Cerebellar cortex (tissue), 1 donor: ENCODE data around the gene CCDC7.
"Not testable (repeated sequence)": the region's sequence is repeated elsewhere in the genome, so short reads cannot be mapped to it uniquely, and the experiment has no call there.

Experiments
- DNase-seq: peaks from one replicate; pipeline ENCODE4 v3.0.0-alpha.2; 2015; ENCODE audit warnings: low spot score

The CCDC7 gene

DNA sequence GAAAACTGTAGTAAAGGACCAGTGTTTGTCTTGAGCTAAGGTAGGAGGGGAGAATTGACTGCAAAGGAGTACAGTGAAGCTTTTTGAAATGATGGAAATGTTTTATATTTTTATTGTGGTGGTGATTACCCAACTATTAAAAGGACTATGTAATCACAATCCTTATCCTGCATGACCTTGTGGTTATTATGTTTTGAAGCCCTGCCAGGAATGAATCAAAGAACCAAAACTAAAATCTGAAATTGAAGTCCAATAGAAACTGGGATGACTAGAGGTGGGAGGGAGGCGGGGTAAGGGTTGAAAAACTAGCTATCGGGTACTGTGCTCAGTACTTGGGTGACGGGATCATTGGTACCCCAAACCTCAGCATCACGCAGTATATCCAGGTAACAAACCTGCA, 8.2 kb downstream of the CCDC7 start:
- DNase-seq: no peak

DNA sequence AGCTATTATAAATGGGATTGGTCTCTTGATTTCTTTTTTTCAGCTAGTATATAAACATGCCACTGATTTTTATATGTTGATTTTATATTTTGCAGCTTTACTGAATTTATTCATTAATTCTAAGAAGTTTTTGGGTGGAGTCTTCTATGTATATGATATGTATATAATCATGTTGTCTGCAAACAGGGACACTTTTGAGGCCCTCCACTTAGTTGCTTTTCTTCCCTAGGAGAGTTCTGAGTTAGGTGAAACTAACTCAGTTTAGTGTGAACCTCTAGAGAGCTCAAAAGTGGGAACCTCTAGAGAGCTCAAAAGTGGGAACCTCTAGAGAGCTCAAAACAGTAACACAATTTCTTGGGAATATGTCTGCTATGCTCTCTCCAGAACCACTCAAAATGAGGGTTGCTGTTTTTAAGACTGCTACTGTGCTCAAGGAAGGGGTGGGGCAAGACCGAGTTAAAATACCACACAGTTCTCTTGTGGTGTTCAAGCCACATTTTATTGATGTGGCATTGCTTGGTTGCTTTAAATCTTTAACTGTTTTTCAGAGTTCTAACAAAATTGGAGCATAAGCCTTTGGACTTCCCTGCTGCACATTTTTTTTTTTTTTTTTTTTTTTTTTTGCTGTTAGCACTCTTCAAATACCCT, 13.2 kb downstream of the CCDC7 start:
- no peak for DNase-seq

DNA sequence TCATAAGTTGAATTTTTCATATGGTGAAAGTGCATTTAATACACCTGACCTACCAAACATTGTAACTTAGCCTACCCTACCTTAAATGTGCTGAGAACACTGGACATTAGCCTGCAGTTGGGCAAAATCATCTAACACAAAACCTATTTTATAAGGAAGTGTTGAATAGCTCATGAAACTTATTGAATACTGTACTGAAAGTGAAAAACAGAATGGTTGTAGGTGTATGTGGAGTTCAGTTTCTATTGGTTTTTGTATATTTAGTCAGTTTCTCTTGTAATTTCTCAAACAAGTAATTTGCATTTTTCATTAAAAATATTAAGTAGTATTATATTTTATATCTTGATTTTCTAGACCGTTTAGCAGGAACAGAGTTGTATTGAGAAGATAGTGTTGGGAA, 15.3 kb downstream of the CCDC7 start:
- no peak for DNase-seq

DNA sequence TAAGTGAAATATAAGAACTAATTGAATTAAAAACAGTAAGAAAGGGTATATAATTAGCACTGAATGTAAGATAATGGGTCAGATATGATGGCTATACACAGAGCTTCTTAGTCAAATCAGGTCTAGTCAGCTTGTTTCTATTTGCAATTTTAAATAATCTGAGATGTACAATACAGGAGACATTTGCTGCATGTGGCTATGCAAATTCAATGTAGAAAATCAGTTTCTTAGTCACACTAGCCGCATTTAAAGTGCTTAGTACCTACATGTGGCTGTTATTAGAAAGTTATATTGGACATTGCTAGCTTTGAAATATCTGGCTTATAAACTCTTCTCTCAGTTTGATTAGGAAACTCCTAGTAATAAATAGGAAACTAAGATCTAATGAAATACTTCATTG, 25.3 kb downstream of the CCDC7 start:
- no peak for DNase-seq

DNA sequence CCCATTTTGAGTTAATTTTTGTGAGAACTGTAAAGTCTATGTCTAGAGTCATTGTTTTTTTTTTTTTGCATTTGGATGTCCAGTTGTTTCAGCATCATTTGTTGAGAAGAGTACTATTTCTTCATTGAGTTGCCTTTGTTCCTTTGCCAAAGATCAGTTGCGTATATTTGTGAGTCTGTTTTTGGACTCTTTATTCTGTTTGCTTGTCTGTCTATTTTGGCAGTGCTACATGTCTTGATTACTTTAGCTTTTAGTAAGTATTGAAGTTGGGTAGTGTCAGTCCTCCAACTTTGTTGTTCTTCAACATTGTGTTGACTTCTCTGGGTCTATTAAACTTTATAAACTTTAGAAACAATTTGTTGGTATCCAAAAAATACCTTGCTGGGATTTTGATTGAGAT, 31.6 kb downstream of the CCDC7 start:
- no peak for DNase-seq

DNA sequence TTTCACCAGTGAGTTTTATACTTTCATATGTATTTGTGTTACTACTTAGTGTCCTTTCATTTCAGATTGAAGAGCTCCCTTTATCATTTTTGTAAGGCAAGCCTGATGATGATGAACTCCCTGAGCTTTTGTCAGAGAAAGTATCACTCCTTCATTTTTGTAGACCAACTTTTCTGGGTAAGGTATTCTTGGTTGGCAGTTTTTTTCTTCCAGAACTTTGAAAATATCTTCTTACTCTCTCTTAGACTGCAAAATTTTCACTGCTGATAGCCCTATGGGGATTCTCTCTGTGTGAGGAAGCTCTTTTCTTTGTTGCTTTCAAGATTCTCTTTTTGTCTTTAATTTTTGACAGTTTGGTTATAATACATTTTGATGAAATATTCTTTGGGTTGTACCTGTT, 35.7 kb downstream of the CCDC7 start:
- no peak for DNase-seq

DNA sequence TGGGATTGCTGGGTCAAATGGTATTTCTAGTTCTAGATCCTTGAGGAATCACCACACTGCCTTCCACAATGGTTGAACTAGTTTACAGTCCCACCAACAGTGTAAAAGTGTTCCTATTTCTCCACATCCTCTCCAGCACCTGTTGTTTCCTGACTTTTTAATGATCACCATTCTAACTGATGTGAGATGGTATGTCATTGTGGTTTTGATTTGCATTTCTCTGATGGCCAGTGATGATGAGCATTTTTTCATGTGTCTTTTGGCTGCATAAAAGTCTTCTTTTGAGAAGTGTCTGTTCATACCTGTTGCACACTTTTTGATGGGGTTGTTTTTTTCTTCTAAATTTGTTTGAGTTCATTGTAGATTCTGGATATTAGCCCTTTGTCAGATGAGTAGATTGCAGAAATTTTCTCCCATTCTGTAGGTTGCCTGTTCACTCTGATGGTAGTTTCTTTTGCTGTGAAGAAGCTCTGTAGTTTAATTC, 37.1 kb downstream of the CCDC7 start:
- DNase-seq: not testable (repeated sequence)

DNA sequence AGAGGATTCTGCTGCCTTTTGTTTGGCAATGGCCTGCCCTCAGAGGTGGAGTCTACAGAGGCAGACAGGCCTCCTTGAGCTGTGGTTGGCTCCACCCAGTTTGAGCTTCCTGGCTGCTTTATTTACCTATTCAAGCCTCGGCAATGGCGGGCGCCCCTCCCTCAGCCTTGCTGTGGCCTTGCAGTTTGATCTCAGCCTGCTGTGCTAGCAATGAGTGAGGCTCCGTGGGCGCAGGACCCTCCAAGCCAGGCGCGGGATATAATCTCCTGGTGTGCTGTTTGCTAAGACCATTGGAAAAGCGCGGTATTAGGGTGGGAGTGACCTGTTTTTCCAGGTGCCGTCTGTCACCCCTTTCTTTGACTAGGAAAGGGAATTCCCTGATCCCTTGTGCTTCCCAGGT, 42.1 kb downstream of the CCDC7 start:
- DNase-seq: not testable (repeated sequence)

DNA sequence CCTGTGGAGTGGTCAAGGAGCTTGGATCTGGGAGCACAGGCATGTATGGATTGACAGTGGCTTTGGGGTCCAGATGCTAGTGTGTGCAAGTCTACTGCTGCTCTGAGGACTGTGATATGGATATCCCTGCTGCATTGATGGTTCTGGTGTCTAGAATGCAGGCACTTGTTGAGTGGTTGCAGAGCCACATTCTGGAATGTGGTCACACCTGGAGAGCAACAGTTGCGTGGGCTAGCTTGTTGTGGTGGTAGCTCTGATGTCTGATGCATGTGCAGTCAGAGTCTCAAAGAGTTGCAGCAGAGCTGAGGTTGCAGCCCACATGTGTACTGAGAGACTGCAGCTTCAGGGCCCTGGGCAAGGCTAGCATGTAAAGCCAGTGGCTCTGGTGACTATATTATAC, 43.2 kb downstream of the CCDC7 start:
- DNase-seq: no peak

DNA sequence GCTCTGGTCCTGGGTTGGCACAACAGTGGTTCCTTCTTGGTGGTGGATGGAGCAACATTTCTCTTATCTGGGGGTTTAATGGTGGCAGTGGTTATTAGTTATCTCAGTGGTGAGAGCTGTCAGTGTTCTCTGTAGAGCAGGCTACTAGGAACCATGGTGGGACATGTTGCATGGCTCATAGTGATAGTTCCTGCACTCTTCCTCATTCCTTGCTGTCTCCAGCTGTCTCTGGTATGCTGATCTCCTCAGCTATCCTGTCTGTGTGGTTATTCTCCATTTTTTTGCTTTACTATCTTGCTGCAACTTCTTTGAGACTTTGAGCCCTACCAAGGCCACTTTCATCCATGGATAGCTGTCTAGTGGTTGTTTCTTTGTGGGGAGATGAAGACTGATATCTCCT, 44.0 kb downstream of the CCDC7 start:
- DNase-seq: no peak

DNA sequence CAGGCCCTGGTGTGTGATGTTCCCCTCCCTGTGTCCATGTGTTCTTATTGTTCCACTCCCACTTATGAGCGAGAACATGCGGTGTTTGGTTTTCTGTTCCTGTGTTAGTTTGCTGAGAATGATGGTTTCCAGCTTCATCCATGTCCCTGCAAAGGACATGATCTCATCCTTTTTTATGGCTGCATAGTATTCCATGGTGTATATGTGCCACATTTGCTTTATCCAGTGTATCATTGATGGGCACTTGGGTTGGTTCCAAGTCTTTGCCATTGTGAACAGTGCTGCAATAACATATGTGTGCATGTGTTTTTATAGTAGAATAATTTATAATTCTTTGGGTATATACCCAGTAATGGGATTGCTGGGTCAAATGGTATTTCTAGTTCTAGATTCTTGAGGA, 48.6 kb downstream of the CCDC7 start:
- not testable (repeated sequence) for DNase-seq

DNA sequence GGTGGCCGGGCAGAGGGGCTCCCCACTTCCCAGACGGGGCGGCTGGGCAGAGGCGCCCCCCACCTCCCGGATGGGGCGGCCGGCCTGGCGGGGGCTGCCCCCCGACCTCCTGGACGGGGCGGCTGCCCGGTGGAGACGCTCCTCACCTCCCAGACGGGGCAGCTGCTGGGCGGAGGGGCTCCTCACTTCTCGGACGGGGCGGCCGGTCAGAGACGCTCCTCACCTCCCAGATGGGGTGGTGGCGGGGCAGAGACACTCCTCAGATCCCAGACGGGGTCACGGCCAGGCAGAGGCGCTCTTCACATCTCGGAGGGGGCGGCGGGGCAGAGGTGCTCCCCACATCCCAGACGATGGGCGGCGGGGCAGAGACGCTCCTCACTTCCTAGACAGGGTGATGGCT, 54.2 kb downstream of the CCDC7 start:
- not testable (repeated sequence) for DNase-seq

DNA sequence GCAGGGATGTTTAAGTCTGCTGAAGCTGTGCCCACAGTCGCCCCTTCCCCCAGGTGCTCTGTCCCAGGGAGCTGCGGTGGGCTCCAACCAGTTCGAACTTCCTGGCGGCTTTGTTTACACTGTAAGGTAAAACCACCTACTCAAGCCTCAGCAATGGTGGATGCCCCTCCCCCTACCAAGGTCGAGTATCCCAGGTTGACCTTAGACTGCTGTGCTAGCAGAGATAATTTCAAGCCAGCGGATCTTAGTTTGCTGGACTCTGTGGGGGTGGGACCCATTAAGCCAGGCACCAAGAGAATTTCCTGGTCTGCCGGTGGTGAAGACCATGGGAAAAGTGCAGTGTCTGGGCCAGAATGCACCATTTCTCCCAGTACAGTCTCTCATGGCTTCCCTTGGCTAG, 56.0 kb downstream of the CCDC7 start:
- DNase-seq: no peak

DNA sequence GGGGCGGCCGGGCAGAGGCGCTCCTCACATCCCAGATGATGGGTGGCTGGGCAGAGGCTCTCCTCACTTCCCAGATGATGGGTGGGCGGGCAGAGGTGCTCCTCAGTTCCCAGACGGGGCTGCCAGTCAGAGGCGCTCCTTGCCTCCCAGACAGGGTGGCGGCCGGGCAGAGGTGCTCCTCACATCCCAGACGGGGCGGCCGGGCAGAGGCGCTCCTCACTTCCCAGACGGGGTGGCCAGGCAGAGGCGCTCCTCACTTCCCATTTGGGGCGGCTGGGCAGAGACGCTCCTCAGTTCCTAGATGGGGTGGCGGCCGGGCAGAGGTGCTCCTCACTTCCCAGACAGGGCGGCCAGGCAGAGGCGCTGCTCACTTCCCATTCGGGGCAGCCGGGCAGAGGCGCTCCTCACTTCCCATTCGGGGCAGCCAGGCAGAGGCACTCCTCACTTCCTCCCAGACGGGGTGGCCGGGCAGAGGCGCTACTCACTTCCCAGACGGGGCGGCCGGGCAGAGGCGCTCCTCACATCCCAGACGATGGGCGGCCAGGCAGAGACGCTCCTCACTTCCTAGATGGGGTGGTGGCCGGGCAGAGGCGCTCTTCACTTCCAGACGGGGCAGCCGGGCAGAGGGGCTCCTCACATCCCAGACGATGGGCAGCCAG, 60.0 kb downstream of the CCDC7 start:
- not testable (repeated sequence) for DNase-seq

DNA sequence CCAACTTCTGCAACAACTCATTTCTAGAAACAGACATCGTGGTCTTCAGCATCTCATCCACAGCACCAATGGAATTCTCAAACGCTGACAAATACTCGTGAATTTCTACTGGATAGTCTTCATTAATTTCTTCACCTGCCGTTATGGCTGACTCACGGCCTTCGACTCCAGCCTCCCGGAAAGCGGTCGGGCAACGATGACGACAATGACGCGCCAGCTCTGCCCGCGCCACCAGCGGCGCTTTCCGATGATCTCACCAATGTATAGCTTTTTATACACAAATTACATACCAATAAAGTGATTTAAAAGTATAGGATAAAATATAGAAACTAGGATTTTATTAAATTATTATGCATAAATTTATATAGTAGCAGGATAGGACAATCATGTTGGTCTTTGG, 65.7 kb downstream of the CCDC7 start:
- DNase-seq: no peak

DNA sequence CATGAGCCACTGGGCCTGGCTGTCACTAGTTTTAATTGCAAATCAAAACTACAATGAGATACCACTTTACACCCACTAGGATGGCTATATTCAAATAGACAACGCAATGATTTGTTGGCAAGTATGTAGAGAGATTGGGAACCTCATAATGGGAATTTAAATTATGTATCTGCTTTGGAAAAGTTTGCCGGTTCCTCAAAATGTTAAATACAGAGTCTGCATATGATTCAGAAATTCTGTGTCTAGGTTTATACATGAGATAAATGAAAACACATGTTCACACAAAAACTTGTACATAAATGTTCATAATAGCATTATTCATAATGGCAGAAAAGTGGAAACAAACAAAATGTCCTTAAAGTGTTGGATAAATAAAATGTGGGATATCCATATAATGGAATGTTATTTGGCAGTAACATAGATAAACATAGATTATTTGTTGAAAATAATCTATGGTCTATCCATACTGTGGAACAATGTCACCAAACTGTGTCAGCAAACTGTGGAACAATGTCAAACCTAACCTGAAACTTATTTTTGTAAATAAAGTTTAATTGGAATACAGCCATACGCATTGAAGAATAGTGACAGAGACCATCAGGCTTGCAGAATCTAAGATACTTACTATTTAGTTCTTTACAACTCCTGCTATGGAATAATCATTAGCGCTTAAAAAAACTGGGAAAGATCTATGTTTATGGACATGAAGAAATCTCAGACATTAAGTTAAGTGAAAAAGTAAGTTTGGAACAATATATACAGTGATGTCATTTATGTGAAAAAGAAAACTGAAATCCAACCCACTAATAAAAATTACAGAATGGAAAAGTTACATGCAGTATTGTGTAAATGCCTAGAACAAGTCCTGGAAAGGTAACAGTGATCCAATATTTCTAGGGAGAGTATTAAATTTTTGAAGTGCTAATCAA, 70.9 kb downstream of the CCDC7 start:
- DNase-seq: no peak

DNA sequence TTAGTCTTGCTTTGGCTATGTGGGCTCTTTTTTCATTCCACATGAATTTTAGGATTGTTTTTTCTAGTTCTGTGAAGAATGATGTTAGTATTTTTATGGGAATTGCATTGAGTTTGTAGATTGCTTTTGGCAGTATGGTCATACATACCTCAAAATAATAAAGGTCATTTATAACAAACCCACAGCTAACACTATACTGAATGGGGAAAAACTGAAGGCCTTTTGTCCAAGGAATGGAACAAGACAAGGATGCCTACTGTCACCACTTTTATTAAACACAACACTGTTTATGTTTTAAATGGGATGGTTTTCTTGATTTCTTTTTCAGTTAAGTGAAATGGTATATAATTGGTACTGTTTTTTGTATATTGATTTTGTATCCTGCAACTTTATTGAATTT, 84.3 kb downstream of the CCDC7 start:
- DNase-seq: no peak

DNA sequence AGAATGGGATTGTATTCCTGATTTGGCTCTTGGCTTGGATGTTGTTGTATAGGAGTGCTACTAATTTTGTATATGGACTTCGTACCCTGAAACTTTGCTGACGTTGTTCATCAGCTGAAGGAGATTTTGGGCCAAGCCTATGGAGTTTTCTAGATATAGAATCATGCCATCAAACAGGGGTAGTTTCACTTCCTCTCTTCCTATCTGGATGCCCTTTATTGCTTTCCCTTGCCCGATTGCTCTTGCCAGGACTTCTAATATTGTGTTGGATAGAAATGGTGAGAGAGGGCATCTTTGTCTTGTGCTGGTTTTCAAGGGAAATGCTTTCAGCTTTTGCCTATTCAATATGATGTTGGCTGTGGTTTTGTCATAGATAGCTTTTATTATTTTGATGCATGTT, 92.3 kb downstream of the CCDC7 start:
- DNase-seq: no peak

DNA sequence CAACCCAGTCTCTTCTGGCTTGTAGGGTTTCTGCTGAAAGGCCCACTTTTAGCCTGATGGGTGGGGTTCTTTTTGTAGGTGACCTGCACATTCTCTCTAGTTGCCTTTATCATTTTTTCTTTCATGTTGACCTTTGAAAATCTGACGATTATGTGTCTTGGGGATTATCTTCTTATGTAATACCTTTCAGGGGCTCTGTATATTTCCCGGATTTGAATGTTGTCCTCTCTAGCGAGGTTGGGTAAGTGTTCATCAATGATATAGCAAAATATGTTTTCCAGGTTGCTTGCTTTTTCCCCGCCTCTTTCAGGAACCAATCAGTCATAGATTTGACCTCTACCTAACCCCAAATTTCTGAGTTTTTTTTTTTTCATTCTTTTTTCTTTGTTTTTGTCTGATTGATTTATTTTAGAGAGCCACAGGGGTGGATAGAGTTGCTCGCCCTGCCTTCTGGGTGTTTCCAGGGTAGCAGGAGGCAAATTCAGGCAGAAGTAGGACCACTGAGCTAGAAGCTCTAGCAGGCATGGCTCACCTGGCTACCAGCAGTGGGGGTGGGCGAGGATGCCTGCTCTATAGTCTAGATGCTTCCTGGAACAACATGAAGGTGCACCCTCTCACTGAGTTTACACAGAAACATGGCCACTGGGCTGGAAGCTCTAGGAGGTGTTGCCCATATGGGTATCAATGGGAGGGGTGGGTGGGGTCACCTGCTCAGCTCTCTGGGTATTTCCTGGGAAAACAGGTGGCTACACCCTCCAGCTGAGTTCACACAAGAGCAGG, 94.9 kb downstream of the CCDC7 start:
- no peak for DNase-seq

DNA sequence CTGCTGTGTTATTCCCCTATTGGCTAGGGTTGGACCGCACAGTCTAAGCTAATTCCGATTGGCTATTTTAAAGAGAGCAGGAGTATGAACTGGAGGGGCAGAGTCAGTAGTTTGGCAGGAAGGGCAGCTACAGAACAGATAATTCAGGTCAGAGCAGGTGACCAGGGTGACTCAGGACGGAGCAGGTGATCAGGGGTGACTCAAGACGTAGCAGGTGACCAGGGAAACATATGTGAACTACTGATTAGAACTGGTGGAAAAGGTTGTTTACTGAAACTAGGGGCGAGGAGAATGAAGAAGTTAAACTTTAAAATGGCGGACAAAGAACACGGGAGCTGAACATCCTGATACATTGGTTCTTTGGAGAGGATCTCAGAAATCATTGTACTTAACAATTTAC, 102.3 kb downstream of the CCDC7 start:
- DNase-seq: no peak

DNA sequence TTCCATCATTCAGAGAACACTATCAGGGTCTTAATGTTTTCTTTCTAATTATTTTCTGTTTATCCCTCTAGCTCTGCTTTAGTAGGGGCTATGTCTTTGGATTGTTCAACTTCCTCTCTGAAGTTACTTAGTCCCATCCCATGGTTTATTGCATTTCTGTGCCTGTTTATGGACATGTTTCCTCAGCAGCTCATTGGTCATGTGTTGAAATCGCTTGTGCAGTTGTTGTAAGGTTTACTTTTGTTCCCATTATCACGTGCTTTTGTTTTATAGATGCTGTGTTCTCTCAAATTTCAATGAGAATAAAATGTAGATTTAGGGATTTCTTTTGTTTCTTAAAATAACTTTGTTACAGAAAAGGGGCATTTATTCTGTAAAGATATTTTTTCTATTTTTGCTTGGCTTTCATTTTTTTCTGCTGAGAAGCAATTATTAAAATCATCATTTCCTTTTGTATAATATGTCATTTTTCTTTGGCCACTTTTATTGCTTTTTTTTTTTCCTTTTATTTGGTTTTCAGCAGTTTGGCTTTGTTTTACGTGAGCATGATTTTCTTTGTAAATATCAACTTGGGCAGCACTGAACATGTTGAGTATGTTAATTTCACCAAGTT, 110.9 kb downstream of the CCDC7 start:
- DNase-seq: no peak

DNA sequence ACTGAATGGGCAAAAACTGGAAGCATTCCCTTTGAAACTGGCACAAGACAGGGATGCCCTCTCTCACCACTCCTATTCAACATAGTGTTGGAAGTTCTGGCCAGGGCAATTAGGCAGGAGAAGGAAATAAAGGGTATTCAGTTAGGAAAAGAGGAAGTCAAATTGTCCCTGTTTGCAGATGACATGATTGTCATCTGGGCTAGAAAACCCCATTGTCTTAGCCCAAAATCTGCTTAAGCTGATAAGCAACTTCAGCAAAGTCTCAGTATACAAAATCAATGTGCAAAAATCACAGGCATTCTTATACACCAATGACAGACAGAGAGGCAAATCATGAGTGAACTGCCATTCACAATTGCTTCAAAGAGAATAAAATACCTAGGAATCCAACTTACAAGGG, 116.8 kb downstream of the CCDC7 start:
- not testable (repeated sequence) for DNase-seq
